ENCODE data around the gene VPS26C. TPM values are rescaled to one million over a fixed set of nuclear protein-coding genes. Genes with fewer than 3 reads are reported as not detected.

The VPS26C gene
- total and polyA plus RNA-seq, 9 of the 15 experiments (the other 6 are each of a cell fraction or from before 2014, with no cell fraction given), result 32.8 to 48.7 (median 42.1) TPM

DNA sequence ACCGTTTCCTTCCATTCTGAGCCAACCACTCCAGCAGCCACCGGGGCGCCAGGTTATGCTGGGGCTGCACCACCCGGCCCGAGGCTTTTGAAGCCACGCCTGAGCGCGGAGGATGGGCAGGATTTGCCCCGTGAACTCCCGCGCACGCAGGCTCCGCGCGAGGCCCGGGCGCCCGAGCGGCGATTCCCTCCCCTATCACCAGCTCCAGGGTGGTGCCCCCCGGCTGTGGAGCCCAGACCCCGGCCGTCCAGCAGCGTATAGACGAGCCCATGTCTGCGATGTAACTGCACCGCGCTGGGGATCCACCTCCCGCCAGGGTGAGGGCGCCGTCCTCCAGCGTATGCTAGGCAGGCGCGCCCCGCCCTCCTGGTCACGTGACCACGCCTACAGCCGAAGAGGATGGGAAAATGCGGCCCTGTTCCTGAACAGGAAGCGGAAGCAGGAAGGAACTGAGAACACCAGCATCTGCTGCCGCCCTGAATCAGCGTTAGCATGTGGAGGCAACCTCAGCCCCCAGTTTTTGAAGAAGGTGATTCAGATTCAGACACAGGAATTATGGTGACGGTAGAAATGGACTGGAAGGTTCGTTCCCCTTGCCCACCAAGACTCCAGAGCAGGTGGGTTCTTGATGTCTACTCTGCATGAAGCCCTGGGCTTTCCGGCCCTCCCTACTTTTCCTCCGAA lies 46.0 kb downstream of the VPS26C start (continued):
- TF ChIP-seq, protein P1, sequence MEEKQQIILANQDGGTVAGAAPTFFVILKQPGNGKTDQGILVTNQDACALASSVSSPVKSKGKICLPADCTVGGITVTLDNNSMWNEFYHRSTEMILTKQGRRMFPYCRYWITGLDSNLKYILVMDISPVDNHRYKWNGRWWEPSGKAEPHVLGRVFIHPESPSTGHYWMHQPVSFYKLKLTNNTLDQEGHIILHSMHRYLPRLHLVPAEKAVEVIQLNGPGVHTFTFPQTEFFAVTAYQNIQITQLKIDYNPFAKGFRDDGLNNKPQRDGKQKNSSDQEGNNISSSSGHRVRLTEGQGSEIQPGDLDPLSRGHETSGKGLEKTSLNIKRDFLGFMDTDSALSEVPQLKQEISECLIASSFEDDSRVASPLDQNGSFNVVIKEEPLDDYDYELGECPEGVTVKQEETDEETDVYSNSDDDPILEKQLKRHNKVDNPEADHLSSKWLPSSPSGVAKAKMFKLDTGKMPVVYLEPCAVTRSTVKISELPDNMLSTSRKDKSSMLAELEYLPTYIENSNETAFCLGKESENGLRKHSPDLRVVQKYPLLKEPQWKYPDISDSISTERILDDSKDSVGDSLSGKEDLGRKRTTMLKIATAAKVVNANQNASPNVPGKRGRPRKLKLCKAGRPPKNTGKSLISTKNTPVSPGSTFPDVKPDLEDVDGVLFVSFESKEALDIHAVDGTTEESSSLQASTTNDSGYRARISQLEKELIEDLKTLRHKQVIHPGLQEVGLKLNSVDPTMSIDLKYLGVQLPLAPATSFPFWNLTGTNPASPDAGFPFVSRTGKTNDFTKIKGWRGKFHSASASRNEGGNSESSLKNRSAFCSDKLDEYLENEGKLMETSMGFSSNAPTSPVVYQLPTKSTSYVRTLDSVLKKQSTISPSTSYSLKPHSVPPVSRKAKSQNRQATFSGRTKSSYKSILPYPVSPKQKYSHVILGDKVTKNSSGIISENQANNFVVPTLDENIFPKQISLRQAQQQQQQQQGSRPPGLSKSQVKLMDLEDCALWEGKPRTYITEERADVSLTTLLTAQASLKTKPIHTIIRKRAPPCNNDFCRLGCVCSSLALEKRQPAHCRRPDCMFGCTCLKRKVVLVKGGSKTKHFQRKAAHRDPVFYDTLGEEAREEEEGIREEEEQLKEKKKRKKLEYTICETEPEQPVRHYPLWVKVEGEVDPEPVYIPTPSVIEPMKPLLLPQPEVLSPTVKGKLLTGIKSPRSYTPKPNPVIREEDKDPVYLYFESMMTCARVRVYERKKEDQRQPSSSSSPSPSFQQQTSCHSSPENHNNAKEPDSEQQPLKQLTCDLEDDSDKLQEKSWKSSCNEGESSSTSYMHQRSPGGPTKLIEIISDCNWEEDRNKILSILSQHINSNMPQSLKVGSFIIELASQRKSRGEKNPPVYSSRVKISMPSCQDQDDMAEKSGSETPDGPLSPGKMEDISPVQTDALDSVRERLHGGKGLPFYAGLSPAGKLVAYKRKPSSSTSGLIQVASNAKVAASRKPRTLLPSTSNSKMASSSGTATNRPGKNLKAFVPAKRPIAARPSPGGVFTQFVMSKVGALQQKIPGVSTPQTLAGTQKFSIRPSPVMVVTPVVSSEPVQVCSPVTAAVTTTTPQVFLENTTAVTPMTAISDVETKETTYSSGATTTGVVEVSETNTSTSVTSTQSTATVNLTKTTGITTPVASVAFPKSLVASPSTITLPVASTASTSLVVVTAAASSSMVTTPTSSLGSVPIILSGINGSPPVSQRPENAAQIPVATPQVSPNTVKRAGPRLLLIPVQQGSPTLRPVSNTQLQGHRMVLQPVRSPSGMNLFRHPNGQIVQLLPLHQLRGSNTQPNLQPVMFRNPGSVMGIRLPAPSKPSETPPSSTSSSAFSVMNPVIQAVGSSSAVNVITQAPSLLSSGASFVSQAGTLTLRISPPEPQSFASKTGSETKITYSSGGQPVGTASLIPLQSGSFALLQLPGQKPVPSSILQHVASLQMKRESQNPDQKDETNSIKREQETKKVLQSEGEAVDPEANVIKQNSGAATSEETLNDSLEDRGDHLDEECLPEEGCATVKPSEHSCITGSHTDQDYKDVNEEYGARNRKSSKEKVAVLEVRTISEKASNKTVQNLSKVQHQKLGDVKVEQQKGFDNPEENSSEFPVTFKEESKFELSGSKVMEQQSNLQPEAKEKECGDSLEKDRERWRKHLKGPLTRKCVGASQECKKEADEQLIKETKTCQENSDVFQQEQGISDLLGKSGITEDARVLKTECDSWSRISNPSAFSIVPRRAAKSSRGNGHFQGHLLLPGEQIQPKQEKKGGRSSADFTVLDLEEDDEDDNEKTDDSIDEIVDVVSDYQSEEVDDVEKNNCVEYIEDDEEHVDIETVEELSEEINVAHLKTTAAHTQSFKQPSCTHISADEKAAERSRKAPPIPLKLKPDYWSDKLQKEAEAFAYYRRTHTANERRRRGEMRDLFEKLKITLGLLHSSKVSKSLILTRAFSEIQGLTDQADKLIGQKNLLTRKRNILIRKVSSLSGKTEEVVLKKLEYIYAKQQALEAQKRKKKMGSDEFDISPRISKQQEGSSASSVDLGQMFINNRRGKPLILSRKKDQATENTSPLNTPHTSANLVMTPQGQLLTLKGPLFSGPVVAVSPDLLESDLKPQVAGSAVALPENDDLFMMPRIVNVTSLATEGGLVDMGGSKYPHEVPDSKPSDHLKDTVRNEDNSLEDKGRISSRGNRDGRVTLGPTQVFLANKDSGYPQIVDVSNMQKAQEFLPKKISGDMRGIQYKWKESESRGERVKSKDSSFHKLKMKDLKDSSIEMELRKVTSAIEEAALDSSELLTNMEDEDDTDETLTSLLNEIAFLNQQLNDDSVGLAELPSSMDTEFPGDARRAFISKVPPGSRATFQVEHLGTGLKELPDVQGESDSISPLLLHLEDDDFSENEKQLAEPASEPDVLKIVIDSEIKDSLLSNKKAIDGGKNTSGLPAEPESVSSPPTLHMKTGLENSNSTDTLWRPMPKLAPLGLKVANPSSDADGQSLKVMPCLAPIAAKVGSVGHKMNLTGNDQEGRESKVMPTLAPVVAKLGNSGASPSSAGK (IDR thresholded peaks at IDR 0.05), result peak; percentile 97
- peak; percentile 73 for TF ChIP-seq MYC (IDR thresholded peaks at IDR 0.05; ENCODE audit: low read depth, low read length)
- TF ChIP-seq MYC (CRISPR knock-in tag; IDR thresholded peaks at IDR 0.05; ENCODE audit: borderline replicate concordance, low read depth), result no peak
- no peak; the same call in 1 of the 2 replicates for TF ChIP-seq XRCC5 (IDR thresholded peaks at IDR 0.05; ENCODE audit: low read depth, low read length)
- TF ChIP-seq DPF2 (IDR thresholded peaks at IDR 0.05), result 0 out of 2 replicates have a peak, but pooled peaks have one; percentile 26
- TF ChIP-seq RAD51 (IDR thresholded peaks at IDR 0.05; ENCODE audit: borderline replicate concordance, low read depth), result peak; percentile 99
- TF ChIP-seq, protein P2, sequence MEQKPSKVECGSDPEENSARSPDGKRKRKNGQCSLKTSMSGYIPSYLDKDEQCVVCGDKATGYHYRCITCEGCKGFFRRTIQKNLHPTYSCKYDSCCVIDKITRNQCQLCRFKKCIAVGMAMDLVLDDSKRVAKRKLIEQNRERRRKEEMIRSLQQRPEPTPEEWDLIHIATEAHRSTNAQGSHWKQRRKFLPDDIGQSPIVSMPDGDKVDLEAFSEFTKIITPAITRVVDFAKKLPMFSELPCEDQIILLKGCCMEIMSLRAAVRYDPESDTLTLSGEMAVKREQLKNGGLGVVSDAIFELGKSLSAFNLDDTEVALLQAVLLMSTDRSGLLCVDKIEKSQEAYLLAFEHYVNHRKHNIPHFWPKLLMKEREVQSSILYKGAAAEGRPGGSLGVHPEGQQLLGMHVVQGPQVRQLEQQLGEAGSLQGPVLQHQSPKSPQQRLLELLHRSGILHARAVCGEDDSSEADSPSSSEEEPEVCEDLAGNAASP (IDR thresholded peaks at IDR 0.05), result no peak
- TF ChIP-seq RBM39 (optimal IDR thresholded peaks at IDR 0.05; ENCODE audit: low read depth, low read length), result no peak
- 0 out of 2 replicates have a peak, but pooled peaks have one; percentile 13 for TF ChIP-seq C11orf30 (IDR thresholded peaks at IDR 0.05; ENCODE audit: low read depth)
- TF ChIP-seq ZNF311 (CRISPR knock-in tag; IDR thresholded peaks at IDR 0.05), result no peak
- TF ChIP-seq KLF13 (tag; IDR thresholded peaks at IDR 0.05; ENCODE audit: borderline replicate concordance, low read depth), result peak; percentile 88
- peak; percentile 55; the same call in 1 of the 2 replicates for TF ChIP-seq MTA3 (IDR thresholded peaks at IDR 0.05; ENCODE audit: borderline replicate concordance)
- TF ChIP-seq SIN3A (IDR thresholded peaks at IDR 0.05; ENCODE audit: borderline replicate concordance in 2 of 2, control insufficient read depth in 1 of 2, low read depth in 2 of 2, low read length in 2 of 2), result peak in 1 of 2 experiments; percentile 27; a peak in 1 of 4 replicates
- TF ChIP-seq CBX3 (IDR thresholded peaks at IDR 0.05; ENCODE audit: borderline replicate concordance in 1 of 2, low read length in 2 of 2), result peak in 1 of 2 experiments; percentile 80; a peak in 1 of 3 replicates
- no peak for TF ChIP-seq KDM2B (CRISPR knock-in tag; IDR thresholded peaks at IDR 0.05)

All from K562 (cell line).